Measurements from ENCODE around the gene KCNIP4. TPM values are rescaled to one million over a fixed set of nuclear protein-coding genes. Genes with fewer than 3 reads are reported as not detected.

KCNIP4 gene
- total RNA-seq, 1 donor from 2014 or later = 0.39 TPM

GRCh38 chr4:21011106-21011505 is 937.5 kb downstream of the KCNIP4 start:
- H4K20me1 ChIP-seq (ENCODE audit: low read depth) = no peaks in the 10 kb centered on the region
- peaks cover 4% of the 10 kb centered on the region for H3K4me1 Mint-ChIP-seq
- peaks cover 11% of the 10 kb centered on the region for H3K4me1 ChIP-seq
- H3K9ac ChIP-seq = no peak overlapping the region
- no peak for DNase-seq (ENCODE audit: low spot score)
- TF ChIP-seq CTCF (IDR thresholded peaks at IDR 0.05) = no peak
- TF ChIP-seq EZH2phosphoT487 (IDR thresholded peaks at IDR 0.05) = no peak
- no peak for TF ChIP-seq EZH2 (IDR thresholded peaks at IDR 0.05)
- H3K27me3 ChIP-seq = no peaks in the 10 kb centered on the region
- no peaks in the 10 kb centered on the region for H3K27me3 Mint-ChIP-seq (ENCODE audit: insufficient read depth, low read depth)
- H3K79me2 ChIP-seq (ENCODE audit: low read depth) = no peaks in the 10 kb centered on the region
- no peak overlapping the region for H3K4me3 Mint-ChIP-seq
- H3K27ac ChIP-seq = no peak overlapping the region
- H3K9me3 ChIP-seq (ENCODE audit: low read depth) = no peaks in the 10 kb centered on the region
- H3K4me3 ChIP-seq = no peak overlapping the region
- H3K4me2 ChIP-seq = no peak overlapping the region
- H3F3A ChIP-seq (ENCODE audit: low read depth) = no peaks in the 10 kb centered on the region
- H3K27ac Mint-ChIP-seq = no peak overlapping the region
- H3K36me3 ChIP-seq = no peaks in the 10 kb centered on the region
- H3K9me3 Mint-ChIP-seq = no peaks in the 10 kb centered on the region
- no peak overlapping the region for H2AFZ ChIP-seq (replicated peaks)
- no peaks in the 10 kb centered on the region for H3K36me3 Mint-ChIP-seq

GRCh38 chr4:21009956-21010355 is 938.6 kb downstream of the KCNIP4 start:
- no peak overlapping the region for H3K27ac ChIP-seq

GRCh38 chr4:21005647-21006046 is 942.9 kb downstream of the KCNIP4 start:
- Histone ChIP-seq H3K4me3 (no peak overlapping the region), H3K4me1 (peaks cover 16% of the 10 kb centered on the region), H3K79me2 (ENCODE audit: low read depth) (no peaks in the 10 kb centered on the region), H3K36me3 (no peaks in the 10 kb centered on the region), H2AFZ (replicated peaks) (no peak overlapping the region), H3K27me3 (no peaks in the 10 kb centered on the region), H3K4me2 (no peak overlapping the region), H3K9me3 (ENCODE audit: low read depth) (no peaks in the 10 kb centered on the region), H3K27ac (no peak overlapping the region), H3F3A (ENCODE audit: low read depth) (no peaks in the 10 kb centered on the region), H4K20me1 (ENCODE audit: low read depth) (no peaks in the 10 kb centered on the region), H3K9ac (no peak overlapping the region)
- Mint-ChIP-seq H3K4me1 (peaks cover 7% of the 10 kb centered on the region), H3K36me3 (no peaks in the 10 kb centered on the region), H3K27me3 (ENCODE audit: insufficient read depth, low read depth) (peaks cover 2% of the 10 kb centered on the region), H3K27ac (no peak overlapping the region), H3K4me3 (no peak overlapping the region), H3K9me3 (no peaks in the 10 kb centered on the region)
- DNase-seq (ENCODE audit: low spot score) = no peak
- TF ChIP-seq EZH2 (IDR thresholded peaks at IDR 0.05) (no peak), CTCF (IDR thresholded peaks at IDR 0.05) (no peak), EZH2phosphoT487 (IDR thresholded peaks at IDR 0.05) (no peak)

More at GRCh38 chr4:21009956-21010355, 938.6 kb downstream of the KCNIP4 start:
- Histone ChIP-seq H2AFZ (replicated peaks) (no peak overlapping the region), H3K9me3 (ENCODE audit: low read depth) (no peaks in the 10 kb centered on the region), H4K20me1 (ENCODE audit: low read depth) (no peaks in the 10 kb centered on the region), H3K36me3 (no peaks in the 10 kb centered on the region), H3F3A (ENCODE audit: low read depth) (no peaks in the 10 kb centered on the region), H3K9ac (no peak overlapping the region), H3K4me1 (peaks cover 11% of the 10 kb centered on the region), H3K27me3 (no peaks in the 10 kb centered on the region), H3K4me2 (no peak overlapping the region), H3K79me2 (ENCODE audit: low read depth) (no peaks in the 10 kb centered on the region), H3K4me3 (no peak overlapping the region)
- TF ChIP-seq CTCF (IDR thresholded peaks at IDR 0.05) = no peak
- TF ChIP-seq EZH2phosphoT487 (IDR thresholded peaks at IDR 0.05) = no peak
- TF ChIP-seq EZH2 (IDR thresholded peaks at IDR 0.05) = no peak
- H3K27me3 Mint-ChIP-seq (ENCODE audit: insufficient read depth, low read depth) = no peaks in the 10 kb centered on the region
- H3K4me1 Mint-ChIP-seq = peaks cover 4% of the 10 kb centered on the region
- H3K27ac Mint-ChIP-seq = no peak overlapping the region
- H3K36me3 Mint-ChIP-seq = no peaks in the 10 kb centered on the region
- H3K9me3 Mint-ChIP-seq = no peaks in the 10 kb centered on the region
- peak; percentile 48 for DNase-seq (ENCODE audit: low spot score)
- no peak overlapping the region for H3K4me3 Mint-ChIP-seq
